Measurements from ENCODE around the gene P4HB. TPM values are rescaled to one million over a fixed set of nuclear protein-coding genes. Genes with fewer than 3 reads are reported as not detected.

P4HB gene
- total RNA-seq, 2 experiments from 2014 or later: 223 to 233 TPM

- ATAC-seq (ENCODE audit: poor library complexity) (peak; percentile 48), DNase-seq (peak in 7 of 14 experiments; percentile 8 to 62 (median 19))
- Histone ChIP-seq H3K27me3 (ENCODE audit: control insufficient read depth in 1 of 2, insufficient read depth in 2 of 2, low read length in 2 of 2) (no peaks in the 10 kb centered on the region), H3K36me3 (ENCODE audit: insufficient read depth, low read length) (peaks cover 5% of the 10 kb centered on the region), H3K4me3 (ENCODE audit: low read length) (peak overlapping the region; percentile 80), H3K27ac (ENCODE audit: low read depth in 1 of 2, low read length in 2 of 2) (peak overlapping the region; percentile 59 to 64), H3K4me1 (ENCODE audit: insufficient read depth, low read length) (peaks cover 28% of the 10 kb centered on the region), H3K9me3 (ENCODE audit: control insufficient read depth in 1 of 2, insufficient read depth in 1 of 2, low read length in 2 of 2) (no peaks in the 10 kb centered on the region)
- intact Hi-C loops (cut with DNase I, micrococcal nuclease): loop anchor here (1.0 to 5.0 kb wide), 5 partner anchors 28 to 85 kb away; partner anchors contain the start of genes P4HB (in 2 of the 2), ALYREF (in 1 of the 2), ANAPC11 (in 1 of the 2) and ARHGDIA (in 1 of the 2)
- Mint-ChIP-seq H3K27ac (peak overlapping the region; percentile 88), H3K9me3 (no peaks in the 10 kb centered on the region), H3K4me3 (peak overlapping the region; percentile 93), H3K36me3 (ENCODE audit: low read depth) (peaks cover 7% of the 10 kb centered on the region), H3K27me3 (no peaks in the 10 kb centered on the region), H3K4me1 (ENCODE audit: low read depth) (peaks cover 19% of the 10 kb centered on the region)
- CTCF ChIA-PET: interaction anchor here (1.7 kb wide), 1 partner anchor 127 kb away, joined by 5 read pairs; no protein-coding TSS in a partner anchor
- POLR2A ChIA-PET: interaction anchor here (1.1 to 2.8 kb wide), 9 partner anchors 10 to 149 kb away, joined by 3 to 13 read pairs (median 6); partner anchors contain the start of genes ARL16, HGS, MRPL12 and P4HB
- TF ChIP-seq, protein P1, sequence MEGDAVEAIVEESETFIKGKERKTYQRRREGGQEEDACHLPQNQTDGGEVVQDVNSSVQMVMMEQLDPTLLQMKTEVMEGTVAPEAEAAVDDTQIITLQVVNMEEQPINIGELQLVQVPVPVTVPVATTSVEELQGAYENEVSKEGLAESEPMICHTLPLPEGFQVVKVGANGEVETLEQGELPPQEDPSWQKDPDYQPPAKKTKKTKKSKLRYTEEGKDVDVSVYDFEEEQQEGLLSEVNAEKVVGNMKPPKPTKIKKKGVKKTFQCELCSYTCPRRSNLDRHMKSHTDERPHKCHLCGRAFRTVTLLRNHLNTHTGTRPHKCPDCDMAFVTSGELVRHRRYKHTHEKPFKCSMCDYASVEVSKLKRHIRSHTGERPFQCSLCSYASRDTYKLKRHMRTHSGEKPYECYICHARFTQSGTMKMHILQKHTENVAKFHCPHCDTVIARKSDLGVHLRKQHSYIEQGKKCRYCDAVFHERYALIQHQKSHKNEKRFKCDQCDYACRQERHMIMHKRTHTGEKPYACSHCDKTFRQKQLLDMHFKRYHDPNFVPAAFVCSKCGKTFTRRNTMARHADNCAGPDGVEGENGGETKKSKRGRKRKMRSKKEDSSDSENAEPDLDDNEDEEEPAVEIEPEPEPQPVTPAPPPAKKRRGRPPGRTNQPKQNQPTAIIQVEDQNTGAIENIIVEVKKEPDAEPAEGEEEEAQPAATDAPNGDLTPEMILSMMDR (IDR thresholded peaks at IDR 0.05): no peak
Observed at GRCh38 chr17:81832608-81833159, 27.7 kb downstream of the P4HB start.

DNA sequence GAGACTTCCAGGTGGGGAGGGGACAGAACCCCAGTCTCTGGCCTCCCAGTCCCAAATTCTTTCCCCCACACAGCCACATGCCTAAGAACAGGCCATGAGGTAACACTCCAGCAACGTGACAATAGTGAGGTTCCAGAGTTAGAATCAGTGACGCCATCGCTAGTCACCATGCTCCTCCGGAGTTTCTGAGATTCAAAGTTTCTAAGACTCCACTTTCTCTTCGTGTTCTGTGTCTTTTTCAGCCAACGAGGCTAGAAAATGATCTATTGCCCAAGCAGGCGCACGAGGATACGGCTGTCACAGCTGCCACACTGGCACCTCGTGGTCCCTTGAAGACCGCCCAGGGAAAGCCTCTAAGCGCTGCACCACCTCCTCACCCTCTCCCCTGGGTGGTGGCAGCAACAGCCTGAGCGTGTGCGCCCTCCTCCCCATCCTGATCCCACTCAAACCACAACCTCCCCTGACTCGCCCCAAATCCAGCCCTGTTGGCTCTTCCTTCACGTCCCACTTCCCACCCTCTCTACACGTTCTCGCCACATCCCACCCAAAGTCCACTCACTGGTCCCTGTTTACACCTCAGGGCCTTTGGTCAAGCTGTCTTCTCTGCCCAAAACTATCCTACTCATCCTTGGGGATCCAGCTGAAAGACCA is 28.3 kb downstream of the P4HB start:
- H3K27me3 ChIP-seq (ENCODE audit: control insufficient read depth in 1 of 2, insufficient read depth in 2 of 2, low read length in 2 of 2): no peaks in the 10 kb centered on the region
- peak overlapping the region; percentile 59 to 64 for H3K27ac ChIP-seq (ENCODE audit: low read depth in 1 of 2, low read length in 2 of 2)
- H3K9me3 ChIP-seq (ENCODE audit: control insufficient read depth in 1 of 2, insufficient read depth in 1 of 2, low read length in 2 of 2): no peaks in the 10 kb centered on the region
- ATAC-seq (ENCODE audit: poor library complexity) (peak; percentile 70), DNase-seq (peak in 13 of 14 experiments; percentile 15 to 79 (median 35))
- TF ChIP-seq, protein P1 (IDR thresholded peaks at IDR 0.05): no peak
- ChIA-PET POLR2A (interaction anchor here (2.8 kb wide), 1 partner anchor 129 kb away, joined by 13 read pairs; the partner anchor contains the start of gene MRPL12), CTCF (no interaction called here)
- no peaks in the 10 kb centered on the region for H3K9me3 Mint-ChIP-seq
- peaks cover 7% of the 10 kb centered on the region for H3K36me3 Mint-ChIP-seq (ENCODE audit: low read depth)
- H3K4me1 ChIP-seq (ENCODE audit: insufficient read depth, low read length): peaks cover 28% of the 10 kb centered on the region
- peak overlapping the region; percentile 80 for H3K4me3 ChIP-seq (ENCODE audit: low read length)
- H3K4me3 Mint-ChIP-seq: peak overlapping the region; percentile 93
- peak overlapping the region; percentile 88 for H3K27ac Mint-ChIP-seq
- peaks cover 5% of the 10 kb centered on the region for H3K36me3 ChIP-seq (ENCODE audit: insufficient read depth, low read length)
- intact Hi-C loops (cut with DNase I, micrococcal nuclease): loop anchor here (2.0 to 5.0 kb wide), 4 partner anchors 29 to 85 kb away; partner anchors contain the start of genes ALYREF (in 1 of the 2), ANAPC11 (in 1 of the 2), ARHGDIA (in 1 of the 2) and P4HB (in 1 of the 2)
- peaks cover 19% of the 10 kb centered on the region for H3K4me1 Mint-ChIP-seq (ENCODE audit: low read depth)
- no peaks in the 10 kb centered on the region for H3K27me3 Mint-ChIP-seq

DNA sequence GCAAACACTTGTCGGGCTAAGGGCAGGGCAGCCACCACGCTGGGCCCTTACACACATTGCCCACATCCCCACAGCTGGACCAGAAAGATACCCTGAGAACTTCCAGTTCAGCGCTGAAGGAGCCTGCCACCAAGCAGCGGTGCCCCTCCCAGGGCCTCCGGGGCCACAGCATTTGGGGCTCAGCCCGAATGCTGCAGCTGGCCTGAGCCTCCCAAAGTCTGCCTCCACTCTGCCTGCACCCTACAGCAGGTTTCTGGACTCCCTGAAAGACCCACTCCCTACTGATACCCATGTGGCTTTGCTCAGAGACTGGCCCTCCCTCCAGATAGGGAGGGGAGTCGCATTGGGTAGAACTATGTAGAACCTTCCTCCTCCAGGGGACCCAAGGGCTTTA is 28.8 kb downstream of the P4HB start:
- H3K4me1 ChIP-seq (ENCODE audit: insufficient read depth, low read length): peaks cover 28% of the 10 kb centered on the region
- peak overlapping the region in 1 of 2 donors; percentile 59 for H3K27ac ChIP-seq (ENCODE audit: low read depth in 1 of 2, low read length in 2 of 2)
- TF ChIP-seq, protein P1 (IDR thresholded peaks at IDR 0.05): no peak
- no peaks in the 10 kb centered on the region for H3K9me3 Mint-ChIP-seq
- no peaks in the 10 kb centered on the region for H3K27me3 Mint-ChIP-seq
- no peak overlapping the region for H3K4me3 ChIP-seq (ENCODE audit: low read length)
- H3K36me3 ChIP-seq (ENCODE audit: insufficient read depth, low read length): peaks cover 5% of the 10 kb centered on the region
- peak overlapping the region; percentile 93 for H3K4me3 Mint-ChIP-seq
- H3K27ac Mint-ChIP-seq: peak overlapping the region; percentile 88
- no peaks in the 10 kb centered on the region for H3K9me3 ChIP-seq (ENCODE audit: control insufficient read depth in 1 of 2, insufficient read depth in 1 of 2, low read length in 2 of 2)
- CTCF ChIA-PET: no interaction called here
- intact Hi-C loops (cut with DNase I, micrococcal nuclease): loop anchor here in 1 of 2 experiments (5.0 kb wide), 3 partner anchors 41 to 86 kb away; partner anchors contain the start of genes ALYREF, ANAPC11, ARHGDIA and SIRT7
- POLR2A ChIA-PET: interaction anchor here (2.8 kb wide), 1 partner anchor 128 kb away, joined by 13 read pairs; the partner anchor contains the start of gene MRPL12
- H3K4me1 Mint-ChIP-seq (ENCODE audit: low read depth): peaks cover 19% of the 10 kb centered on the region
- no peaks in the 10 kb centered on the region for H3K27me3 ChIP-seq (ENCODE audit: control insufficient read depth in 1 of 2, insufficient read depth in 2 of 2, low read length in 2 of 2)
- peaks cover 7% of the 10 kb centered on the region for H3K36me3 Mint-ChIP-seq (ENCODE audit: low read depth)
- DNase-seq: no peak
- ATAC-seq (ENCODE audit: poor library complexity): no peak

All from CD4-positive, alpha-beta T cell (primary cell).